Right cardiac atrium (tissue), 5 donors: ENCODE measurements around the gene SPTLC1. TPM values are rescaled to one million over a fixed set of nuclear protein-coding genes. Genes with fewer than 3 reads are reported as not detected.

ENCODE experiments used
- ATAC-seq, 2 donors: fragments of 200-7000 bp; cut with Tn5 transposase; one replicate each; pipeline versions ENCODE4 v1.8.0 to v1.9.1; 2020; ENCODE audit warnings: moderate library complexity in 2 of 2, mild to moderate bottlenecking in 1 of 2
- DNase-seq, 3 donors: peaks; one replicate each; pipeline ENCODE4 v3.0.0-alpha.2; 2020
- H3K27ac ChIP-seq: one replicate; pipeline ENCODE4 v1.5.1; 2013; ENCODE audit warnings: mild to moderate bottlenecking, low read length, control low read depth, moderate library complexity
- H3K27me3 ChIP-seq: one replicate; pipeline ENCODE4 v1.6.1; 2013; ENCODE audit not compliant: control insufficient read depth, insufficient read depth
- H3K4me1 ChIP-seq: one replicate; pipeline ENCODE4 v1.6.1; 2013; ENCODE audit warnings: low read length; ENCODE audit not compliant: control insufficient read depth, insufficient read depth
- H3K4me3 ChIP-seq: one replicate; pipeline ENCODE4 v1.5.1; 2013; ENCODE audit warnings: low read length, control low read depth
- H3K9me3 ChIP-seq: one replicate; pipeline ENCODE4 v1.6.1; 2013; ENCODE audit warnings: low read length; ENCODE audit not compliant: control insufficient read depth
- WGBS: extraction: QIAGEN DNeasy Blood & Tissue Kit; methylation state at CpG from one replicate; pipeline ENCODE4 v1.1.7; 2013; 5-methylcytosine and 5-hydroxymethylcytosine counted together
- intact Hi-C, 4 donors: fragments of 100-400 bp; cut with DNase I; formaldehyde crosslinking; loops; one replicate each; pipeline versions ENCODE4 v1.11.0 to v1.14.0; 2022 to 2023
- polyA plus RNA-seq: library from polyadenylated mRNA; stranded (reverse); fragments of 200-250 nt; gene quantifications from one replicate; pipeline ENCODE4 v1.2.3, GENCODE V29; 2013
- total RNA-seq, 4 donors: library from RNA; stranded (reverse); fragmentation: NEBNext Ultra II Directional; extraction: Animal tissue kit (Norgen Biotek cat#: 25700); gene quantifications; one replicate each; pipeline ENCODE4 v1.2.1, GENCODE V29; 2021
- donor health status: healthy with polysubstance abuse.
- donor health status: DM: no; HTN: yes; CAD: no.
- donor health status: DM: no; HTN: no; CAD: no.
- donor health status: DM: no; HTN: yes; CAD: no; lungs with severe emphysema.
- donor health status: DM: yes; HTN: yes; CAD: no.

Gene SPTLC1
- total and polyA plus RNA-seq, 5 donors: 21.1 to 33.6 (median 32.8) TPM

DNA sequence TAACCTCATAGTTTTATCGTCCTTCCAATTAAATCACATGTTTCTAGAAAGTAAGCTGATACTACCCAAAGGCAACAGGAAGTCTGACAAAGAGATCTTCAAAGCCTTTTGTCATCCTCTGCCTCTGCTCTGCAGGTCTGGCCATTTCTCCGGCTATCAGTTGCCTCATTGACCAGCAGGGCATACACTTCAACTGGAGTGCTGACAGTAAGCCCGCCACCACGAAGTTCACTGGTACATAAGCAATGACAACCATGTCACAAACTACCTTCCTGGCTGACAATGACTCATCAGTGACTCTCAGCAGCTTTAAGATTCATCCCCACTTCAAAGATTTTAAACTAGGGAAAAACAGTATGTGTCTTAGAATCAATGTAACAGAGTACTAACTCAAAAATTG lies 20.6 kb downstream of the SPTLC1 start:
- DNase-seq (no peak), ATAC-seq (no peak)
- WGBS: 75% methylated on average over 4 of the region's 4 CpGs
- Histone ChIP-seq H3K4me1 (no peaks in the 10 kb centered on the region), H3K9me3 (no peaks in the 10 kb centered on the region), H3K27ac (no peak overlapping the region), H3K27me3 (no peaks in the 10 kb centered on the region), H3K4me3 (no peak overlapping the region)
- intact Hi-C loops: no loop called here

GRCh38 chr9:92077888-92078287 lies 37.3 kb downstream of the SPTLC1 start:
- Histone ChIP-seq H3K4me3 (no peak overlapping the region), H3K27ac (no peak overlapping the region), H3K9me3 (no peaks in the 10 kb centered on the region), H3K27me3 (no peaks in the 10 kb centered on the region), H3K4me1 (no peaks in the 10 kb centered on the region)
- intact Hi-C loops: no loop called here
- DNase-seq (no peak), ATAC-seq (no peak)
- WGBS: 99% methylated on average over 1 of the region's 1 CpG

DNA sequence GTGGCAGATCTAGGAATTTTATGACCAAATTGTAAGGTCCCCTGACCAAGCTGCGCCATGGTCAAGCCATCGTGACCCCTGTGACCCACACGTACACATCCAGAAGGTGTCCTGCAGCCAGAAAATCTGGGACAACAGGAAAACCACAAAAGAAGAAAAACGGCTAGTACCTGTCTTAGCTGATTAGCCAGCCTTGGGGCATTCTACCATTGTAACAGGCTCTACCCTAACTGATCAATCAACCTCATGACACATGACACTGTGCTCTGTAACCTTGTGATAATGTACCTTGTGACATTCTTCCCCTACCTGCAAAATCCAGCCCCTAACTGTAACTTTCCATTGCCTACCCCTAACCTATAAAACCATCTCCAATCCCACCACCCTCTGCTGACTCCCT lies 43.6 kb downstream of the SPTLC1 start:
- WGBS: 93% methylated on average over 4 of the region's 4 CpGs
- intact Hi-C loops: no loop called here
- no peak for ATAC-seq
- Histone ChIP-seq H3K27me3 (no peaks in the 10 kb centered on the region), H3K4me1 (no peaks in the 10 kb centered on the region), H3K4me3 (no peak overlapping the region), H3K9me3 (no peaks in the 10 kb centered on the region), H3K27ac (no peak overlapping the region)
- DNase-seq: no peak

GRCh38 chr9:92066168-92066567 lies 49.0 kb downstream of the SPTLC1 start:
- Histone ChIP-seq H3K27me3 (no peaks in the 10 kb centered on the region), H3K4me3 (no peak overlapping the region), H3K9me3 (no peaks in the 10 kb centered on the region), H3K27ac (no peak overlapping the region), H3K4me1 (no peaks in the 10 kb centered on the region)
- WGBS: 88% methylated on average over 5 of the region's 5 CpGs
- DNase-seq (no peak), ATAC-seq (no peak)
- intact Hi-C loops: no loop called here

- 89% methylated on average over 3 of the region's 3 CpGs for WGBS
- Histone ChIP-seq H3K27me3 (no peaks in the 10 kb centered on the region), H3K27ac (no peak overlapping the region), H3K4me1 (no peaks in the 10 kb centered on the region), H3K4me3 (no peak overlapping the region), H3K9me3 (no peaks in the 10 kb centered on the region)
- no peak for ATAC-seq
- DNase-seq: no peak
- intact Hi-C loops: no loop called here
Observed at GRCh38 chr9:92064711-92065110, 50.5 kb downstream of the SPTLC1 start.

DNA sequence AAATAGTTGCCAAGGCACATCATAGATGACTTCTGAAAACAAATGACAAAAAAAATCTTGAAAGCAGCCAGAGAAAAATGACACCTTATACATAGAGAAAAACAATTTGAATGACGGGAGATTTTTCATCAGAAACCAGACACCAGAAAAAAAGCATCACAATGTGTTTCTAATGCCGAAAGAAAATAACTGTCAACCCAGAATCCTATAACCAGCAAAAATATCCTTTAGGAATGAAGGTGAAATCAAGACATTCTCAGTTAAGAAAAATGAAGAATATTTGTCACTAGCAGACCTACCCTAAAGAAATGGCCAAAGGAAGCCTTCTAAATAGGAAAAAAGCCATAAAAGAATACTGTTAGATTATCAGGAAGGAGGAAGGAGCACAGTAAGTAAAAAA lies 54.0 kb downstream of the SPTLC1 start:
- ATAC-seq: no peak
- no peak for DNase-seq
- Histone ChIP-seq H3K27ac (no peak overlapping the region), H3K4me3 (no peak overlapping the region), H3K4me1 (no peaks in the 10 kb centered on the region), H3K9me3 (no peaks in the 10 kb centered on the region), H3K27me3 (no peaks in the 10 kb centered on the region)
- over 99% methylated on average over 2 of the region's 2 CpGs for WGBS
- intact Hi-C loops: no loop called here

- WGBS: 95% methylated on average over 3 of the region's 3 CpGs
- Histone ChIP-seq H3K27me3 (no peaks in the 10 kb centered on the region), H3K4me1 (no peaks in the 10 kb centered on the region), H3K4me3 (no peak overlapping the region), H3K27ac (no peak overlapping the region), H3K9me3 (no peaks in the 10 kb centered on the region)
- no peak for DNase-seq
- intact Hi-C loops: no loop called here
- no peak for ATAC-seq
Observed at GRCh38 chr9:92059661-92060060, 55.6 kb downstream of the SPTLC1 start.

DNA sequence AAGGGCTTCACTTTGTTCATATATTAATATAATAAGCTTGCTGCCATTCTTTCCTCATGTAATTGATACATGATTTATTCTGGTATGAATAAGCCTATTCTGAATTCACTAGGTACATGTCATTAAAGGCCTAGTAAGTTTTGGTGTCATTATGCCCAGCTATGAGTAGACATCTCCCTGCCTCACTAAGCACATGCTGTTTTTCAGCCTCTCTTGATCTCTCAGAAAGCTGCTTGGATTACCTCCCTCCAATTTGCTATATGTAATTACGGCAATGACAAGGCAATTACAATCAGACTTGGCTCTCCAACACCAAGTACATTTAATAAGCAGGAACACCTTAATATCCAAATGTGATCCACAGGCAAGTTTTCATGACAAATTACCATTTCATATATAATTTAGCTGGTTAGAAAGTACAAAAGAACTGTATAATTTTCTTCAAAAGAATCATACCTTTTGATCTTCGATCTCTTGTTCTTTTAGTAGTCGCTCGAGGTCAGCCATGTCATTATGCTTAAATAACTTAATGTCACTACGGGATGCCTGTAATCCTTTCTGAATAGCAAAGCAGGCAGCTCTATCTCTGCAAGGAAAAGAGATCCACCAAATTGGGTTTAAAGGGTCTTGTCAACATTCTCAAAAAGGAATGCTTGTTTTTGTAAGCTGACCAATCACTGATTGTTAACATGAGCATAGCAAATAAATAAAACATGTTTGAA lies 56.3 kb downstream of the SPTLC1 start:
- Histone ChIP-seq H3K27ac (no peak overlapping the region), H3K9me3 (no peaks in the 10 kb centered on the region), H3K4me3 (no peak overlapping the region), H3K27me3 (no peaks in the 10 kb centered on the region), H3K4me1 (no peaks in the 10 kb centered on the region)
- ATAC-seq (no peak), DNase-seq (no peak)
- WGBS: 95% methylated on average over 5 of the region's 5 CpGs
- intact Hi-C loops: no loop called here

DNA sequence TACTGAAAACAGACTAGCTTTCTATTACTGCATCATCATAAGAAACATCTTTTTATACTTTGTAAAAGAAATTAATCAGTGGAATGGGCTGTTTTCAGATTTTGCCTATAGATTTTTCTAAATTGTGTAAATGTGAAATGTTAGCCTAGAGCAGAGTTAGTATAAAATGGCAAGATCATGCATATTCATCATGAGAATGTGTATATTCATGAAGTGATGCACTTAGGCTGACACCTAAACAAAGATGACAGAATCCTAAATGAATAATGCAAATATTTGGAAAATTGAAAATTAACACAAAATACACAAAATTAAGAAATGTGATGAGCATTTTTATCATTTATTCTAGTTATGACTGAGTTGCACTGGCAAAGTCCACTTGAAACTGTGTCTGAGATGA lies 57.2 kb downstream of the SPTLC1 start:
- H3K27ac ChIP-seq: no peak overlapping the region
- ATAC-seq: no peak
- no peak for DNase-seq
- intact Hi-C loops: no loop called here
- no peak overlapping the region for H3K4me3 ChIP-seq
- no peaks in the 10 kb centered on the region for H3K9me3 ChIP-seq
- no peaks in the 10 kb centered on the region for H3K4me1 ChIP-seq
- H3K27me3 ChIP-seq: no peaks in the 10 kb centered on the region

- 82% methylated on average over 1 of the region's 1 CpG for WGBS
Observed at GRCh38 chr9:92057226-92057625, 58.0 kb downstream of the SPTLC1 start.

DNA sequence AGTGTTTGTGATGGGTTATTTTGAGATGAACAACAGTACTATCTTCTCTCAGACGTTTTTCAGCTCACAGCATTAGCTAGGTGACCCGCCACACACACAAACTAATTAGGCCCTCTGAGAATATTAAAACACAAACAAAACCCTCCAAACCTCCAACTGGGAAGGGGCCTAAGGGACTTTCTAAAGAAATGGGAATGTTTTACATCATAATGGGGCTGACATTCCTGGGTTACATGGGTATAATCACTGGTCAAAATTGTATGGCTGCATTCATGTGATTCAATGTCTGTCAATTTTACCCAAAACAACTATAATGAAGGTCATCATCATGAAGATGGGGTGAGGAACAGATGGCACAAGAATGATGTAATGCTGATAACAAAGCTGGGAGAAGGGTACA lies 59.6 kb downstream of the SPTLC1 start:
- intact Hi-C loops: no loop called here
- DNase-seq (no peak), ATAC-seq (no peak)
- Histone ChIP-seq H3K27ac (no peak overlapping the region), H3K4me1 (no peaks in the 10 kb centered on the region), H3K27me3 (no peaks in the 10 kb centered on the region), H3K4me3 (no peak overlapping the region), H3K9me3 (no peaks in the 10 kb centered on the region)
- 68% methylated on average over 2 of the region's 2 CpGs for WGBS

More at GRCh38 chr9:92057226-92057625, 58.0 kb downstream of the SPTLC1 start:
- ATAC-seq: no peak
- H3K27ac ChIP-seq: no peak overlapping the region
- H3K4me1 ChIP-seq: no peaks in the 10 kb centered on the region
- no peak for DNase-seq
- no peaks in the 10 kb centered on the region for H3K27me3 ChIP-seq
- H3K4me3 ChIP-seq: no peak overlapping the region
- intact Hi-C loops: no loop called here
- no peaks in the 10 kb centered on the region for H3K9me3 ChIP-seq
